HUES48 (cell line): ENCODE data around the gene NR3C2.

Experiments used
- H3K27ac ChIP-seq: one replicate; pipeline ENCODE4 v1.7.0; 2013; ENCODE audit warnings: low read depth, low read length, inconsistent platforms
- H3K27me3 ChIP-seq: 2 replicates; pipeline ENCODE4 v1.6.1; 2013; ENCODE audit warnings: mild to moderate bottlenecking, low read length; ENCODE audit not compliant: control insufficient read depth, insufficient read depth
- H3K36me3 ChIP-seq: 2 replicates; pipeline ENCODE4 v1.6.1; 2013; ENCODE audit warnings: low read length; ENCODE audit not compliant: control insufficient read depth, insufficient read depth
- H3K4me1 ChIP-seq: 2 replicates; pipeline ENCODE4 v1.6.1; 2013; ENCODE audit warnings: mild to moderate bottlenecking, low read length; ENCODE audit not compliant: control insufficient read depth, insufficient read depth
- H3K4me3 ChIP-seq: 2 replicates; pipeline ENCODE4 v1.5.1; 2013; ENCODE audit warnings: mild to moderate bottlenecking, low read depth, low read length
- H3K9ac ChIP-seq: 2 replicates; pipeline ENCODE4 v1.6.1; 2013; ENCODE audit warnings: mild to moderate bottlenecking, low read depth, low read length, moderate library complexity
- H3K9me3 ChIP-seq: 2 replicates; pipeline ENCODE4 v1.6.1; 2013; ENCODE audit warnings: low read length; ENCODE audit not compliant: control insufficient read depth, insufficient read depth

NR3C2 gene

DNA sequence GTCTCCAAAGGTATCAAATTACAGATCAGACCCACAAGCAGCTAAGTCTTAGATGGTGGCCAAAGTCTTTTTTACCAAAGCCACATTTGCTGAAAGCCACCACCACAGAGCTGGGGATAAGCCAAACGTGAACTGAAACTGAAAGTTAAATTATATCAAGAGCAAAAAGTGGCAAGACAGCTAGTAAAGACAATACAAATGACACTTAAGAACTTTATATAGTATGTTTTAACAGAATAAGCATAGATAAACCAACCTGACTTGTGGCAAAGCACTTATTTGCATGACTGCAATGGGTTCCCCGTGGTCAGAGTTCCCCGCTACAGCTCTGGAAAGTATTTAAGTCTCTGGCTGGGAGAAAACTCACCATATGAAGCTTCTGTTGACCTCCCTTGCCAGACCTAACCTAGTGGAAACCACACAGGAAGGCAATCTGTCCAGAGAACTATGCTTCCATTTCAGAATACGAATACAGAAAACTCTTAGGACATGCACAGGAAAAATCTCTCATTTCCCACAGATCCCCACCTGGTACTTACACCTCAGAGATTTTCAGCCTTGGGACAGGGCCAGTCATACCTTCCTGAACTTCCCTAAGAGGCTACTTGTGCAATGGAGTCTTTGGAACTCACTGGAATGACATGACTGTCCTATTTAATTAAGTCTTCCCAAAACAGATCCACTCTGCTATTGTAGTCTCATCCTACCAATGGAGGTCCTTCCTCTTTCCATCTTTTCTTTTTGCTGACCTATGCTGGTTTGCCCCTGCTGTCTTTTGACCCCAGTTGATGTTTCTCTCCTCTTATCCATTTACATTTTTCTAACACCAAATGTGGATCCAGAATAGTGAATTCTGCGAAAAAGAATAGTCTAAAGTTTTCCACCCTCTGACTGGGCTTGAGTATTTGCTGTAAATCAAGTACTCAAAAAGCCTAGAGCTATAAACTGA is 225.1 kb downstream of the NR3C2 start:
- H3K4me1 ChIP-seq: no peaks in the 10 kb centered on the region
- no peak overlapping the region for H3K4me3 ChIP-seq
- H3K36me3 ChIP-seq: no peaks in the 10 kb centered on the region
- no peaks in the 10 kb centered on the region for H3K27me3 ChIP-seq
- H3K9me3 ChIP-seq: no peaks in the 10 kb centered on the region
- no peak overlapping the region for H3K27ac ChIP-seq
- no peak overlapping the region for H3K9ac ChIP-seq

DNA sequence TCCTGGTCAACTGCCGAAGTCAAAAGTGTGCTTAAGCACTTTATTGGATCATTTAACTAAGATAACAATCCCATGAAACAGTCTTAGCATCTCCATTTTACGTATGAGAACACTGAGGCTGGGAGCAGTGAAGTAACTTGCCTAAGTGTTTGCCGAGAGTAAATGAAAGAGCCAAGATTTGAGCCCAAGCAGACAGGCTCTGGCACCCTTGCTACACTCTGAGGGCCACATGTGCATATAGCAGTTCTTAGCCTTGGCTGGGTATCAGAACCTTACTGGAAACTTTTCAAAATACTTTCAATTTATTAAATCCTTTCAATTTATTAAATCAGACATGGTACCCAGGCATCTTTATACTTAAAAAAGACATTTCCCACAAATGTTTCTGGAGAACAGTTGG is 225.9 kb downstream of the NR3C2 start:
- Histone ChIP-seq H3K27ac (no peak overlapping the region), H3K9me3 (no peaks in the 10 kb centered on the region), H3K4me1 (no peaks in the 10 kb centered on the region), H3K4me3 (no peak overlapping the region), H3K27me3 (no peaks in the 10 kb centered on the region), H3K36me3 (no peaks in the 10 kb centered on the region), H3K9ac (no peak overlapping the region)

- H3K9me3 ChIP-seq: no peaks in the 10 kb centered on the region
- H3K4me1 ChIP-seq: no peaks in the 10 kb centered on the region
- no peaks in the 10 kb centered on the region for H3K27me3 ChIP-seq
- no peak overlapping the region for H3K4me3 ChIP-seq
- no peak overlapping the region for H3K9ac ChIP-seq
- H3K36me3 ChIP-seq: no peaks in the 10 kb centered on the region
- no peak overlapping the region for H3K27ac ChIP-seq
Measured at GRCh38 chr4:148215202-148215601, 227.0 kb downstream of the NR3C2 start.

DNA sequence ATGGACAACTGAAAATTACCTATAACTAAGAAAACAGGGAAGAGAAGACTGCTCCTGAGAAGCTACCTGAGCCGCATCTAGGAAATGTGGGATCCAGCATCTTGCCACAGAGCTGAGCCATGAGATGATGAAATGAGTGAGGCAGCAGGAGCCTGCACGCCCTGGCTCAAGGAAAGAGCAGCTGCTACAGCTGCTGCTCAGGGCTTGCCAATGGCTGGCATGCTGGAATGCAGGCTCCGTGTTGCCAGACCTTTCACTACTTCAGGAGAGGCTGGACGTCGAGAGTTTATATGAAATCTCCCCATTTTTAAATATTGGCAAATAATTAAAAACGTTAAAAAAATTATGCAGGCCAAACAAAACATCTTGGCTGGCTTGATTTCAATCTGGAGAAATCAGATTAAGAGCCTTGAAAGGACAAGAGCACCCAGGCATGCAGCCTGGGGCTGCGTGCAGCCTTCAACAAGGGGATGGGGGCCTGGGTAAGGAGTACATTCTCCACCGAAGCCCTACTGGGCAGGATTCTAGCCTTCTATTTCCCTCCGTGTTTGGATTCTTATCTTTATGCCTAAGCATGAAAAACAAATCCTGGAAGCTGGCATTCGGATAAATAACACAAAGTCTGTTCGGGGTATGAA is 227.6 kb downstream of the NR3C2 start:
- Histone ChIP-seq H3K27ac (no peak overlapping the region), H3K27me3 (no peaks in the 10 kb centered on the region), H3K4me3 (no peak overlapping the region), H3K4me1 (no peaks in the 10 kb centered on the region), H3K9ac (no peak overlapping the region), H3K36me3 (no peaks in the 10 kb centered on the region), H3K9me3 (no peaks in the 10 kb centered on the region)

DNA sequence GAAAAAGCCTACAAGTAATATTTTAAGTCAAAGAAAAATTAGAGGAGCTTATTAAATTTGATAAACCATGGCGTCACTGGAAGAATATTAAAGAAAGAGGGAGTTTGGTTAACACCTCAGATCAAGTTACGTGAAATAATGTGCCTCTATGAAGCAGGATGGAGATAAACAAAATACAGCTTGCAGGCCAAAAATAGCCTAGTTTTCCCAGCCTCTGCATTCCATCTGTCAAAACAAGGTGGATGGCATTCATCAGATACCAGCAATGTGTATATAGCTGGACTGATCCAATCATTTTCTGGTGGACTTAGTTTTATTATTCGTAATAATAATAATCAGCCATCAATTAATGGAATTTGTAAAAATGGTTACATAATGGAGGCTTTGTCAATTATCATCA is 230.7 kb downstream of the NR3C2 start:
- no peak overlapping the region for H3K27ac ChIP-seq

DNA sequence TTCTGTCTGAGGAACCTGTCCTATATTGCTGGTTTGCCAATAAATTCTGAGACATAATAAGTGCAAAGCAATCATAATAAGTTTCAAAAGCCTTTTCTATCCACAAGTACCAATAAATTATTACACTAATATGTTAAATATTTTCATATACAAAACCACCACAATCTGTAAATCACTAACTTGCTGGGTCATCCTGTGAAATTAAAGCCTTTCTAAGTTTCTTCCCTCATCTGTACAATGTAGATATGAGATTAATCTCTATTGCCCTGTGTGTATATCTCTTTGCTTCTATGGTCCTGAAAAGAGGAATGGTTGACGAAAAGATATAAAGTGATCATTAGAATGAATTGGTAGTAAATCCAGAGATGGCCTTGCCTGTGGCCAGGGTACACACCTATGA is 231.6 kb downstream of the NR3C2 start:
- Histone ChIP-seq H3K9me3 (no peaks in the 10 kb centered on the region), H3K36me3 (no peaks in the 10 kb centered on the region), H3K9ac (no peak overlapping the region), H3K27me3 (no peaks in the 10 kb centered on the region), H3K4me3 (no peak overlapping the region), H3K4me1 (no peaks in the 10 kb centered on the region), H3K27ac (no peak overlapping the region)

More for the DNA sequence above, 230.7 kb downstream of the NR3C2 start:
- Histone ChIP-seq H3K4me1 (no peaks in the 10 kb centered on the region), H3K9ac (no peak overlapping the region), H3K27me3 (no peaks in the 10 kb centered on the region), H3K4me3 (no peak overlapping the region), H3K9me3 (no peaks in the 10 kb centered on the region), H3K36me3 (no peaks in the 10 kb centered on the region)

- H3K9me3 ChIP-seq: no peaks in the 10 kb centered on the region
- H3K27me3 ChIP-seq: no peaks in the 10 kb centered on the region
- no peaks in the 10 kb centered on the region for H3K36me3 ChIP-seq
- peaks cover 17% of the 10 kb centered on the region for H3K4me1 ChIP-seq
- H3K27ac ChIP-seq: no peak overlapping the region
- no peak overlapping the region for H3K9ac ChIP-seq
- H3K4me3 ChIP-seq: no peak overlapping the region
Measured at GRCh38 chr4:148207068-148207467, 235.1 kb downstream of the NR3C2 start.

DNA sequence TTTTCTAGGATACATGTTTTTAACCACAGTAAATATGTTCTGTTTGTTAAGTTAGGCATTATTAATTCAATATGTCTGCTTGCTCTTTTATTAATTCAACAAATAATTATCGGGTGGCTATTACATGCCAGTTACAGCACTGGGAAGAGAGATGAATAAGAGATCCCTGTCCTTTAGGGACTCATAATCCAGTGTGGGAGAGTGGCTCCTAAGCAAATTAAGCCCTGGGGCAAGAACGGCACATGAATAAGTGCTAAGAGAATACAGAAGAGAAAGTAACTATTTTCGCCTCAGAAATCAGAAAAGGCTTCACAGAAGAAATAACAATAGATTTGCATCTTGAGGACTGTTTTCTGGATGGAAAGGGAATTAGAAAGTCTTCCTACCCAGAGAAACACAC is 236.7 kb downstream of the NR3C2 start:
- Histone ChIP-seq H3K27ac (no peak overlapping the region), H3K36me3 (no peaks in the 10 kb centered on the region), H3K9ac (no peak overlapping the region), H3K27me3 (no peaks in the 10 kb centered on the region), H3K4me1 (peaks cover 17% of the 10 kb centered on the region), H3K4me3 (no peak overlapping the region), H3K9me3 (no peaks in the 10 kb centered on the region)

- Histone ChIP-seq H3K36me3 (no peaks in the 10 kb centered on the region), H3K27ac (no peak overlapping the region)
Measured at GRCh38 chr4:148204892-148205291, 237.3 kb downstream of the NR3C2 start.

DNA sequence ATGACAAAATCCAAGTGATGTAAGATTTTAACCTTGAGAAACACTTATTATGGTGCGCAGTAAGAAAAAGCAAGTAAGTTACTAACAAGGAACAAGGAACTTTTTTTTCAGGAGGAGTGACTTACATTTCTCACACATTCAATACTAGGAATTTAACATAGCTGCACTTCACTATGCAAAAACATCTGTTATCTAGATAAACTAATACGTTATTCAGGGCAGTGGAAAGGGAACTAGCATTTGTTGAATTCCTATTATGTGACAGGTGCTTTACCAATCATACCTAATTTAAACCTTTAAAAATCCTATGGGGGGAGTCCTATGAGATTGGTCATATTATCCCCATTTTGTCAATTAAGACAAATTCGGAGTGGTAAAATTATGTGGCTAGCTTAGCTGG is 238.0 kb downstream of the NR3C2 start:
- H3K27me3 ChIP-seq: no peaks in the 10 kb centered on the region
- no peak overlapping the region for H3K4me3 ChIP-seq
- no peaks in the 10 kb centered on the region for H3K36me3 ChIP-seq
- H3K9me3 ChIP-seq: no peaks in the 10 kb centered on the region
- no peak overlapping the region for H3K27ac ChIP-seq
- H3K4me1 ChIP-seq: peaks cover 17% of the 10 kb centered on the region
- H3K9ac ChIP-seq: no peak overlapping the region

More at GRCh38 chr4:148204892-148205291, 237.3 kb downstream of the NR3C2 start:
- no peaks in the 10 kb centered on the region for H3K9me3 ChIP-seq
- no peak overlapping the region for H3K9ac ChIP-seq
- no peaks in the 10 kb centered on the region for H3K27me3 ChIP-seq
- H3K4me3 ChIP-seq: no peak overlapping the region
- H3K4me1 ChIP-seq: peaks cover 17% of the 10 kb centered on the region
